NCI-H1048 (cell line): ENCODE data around the gene TXNDC5.

ENCODE experiments used
- DNase-seq: peaks from one replicate; lab custom pipeline; 2025; lab: John Stamatoyannopoulos, UW

The TXNDC5 gene

GRCh38 chr6:7910654-7911344, at the start of gene TXNDC5:
Gene TXNDC5 (minus strand): TSS chr6:7910788. CDS start chr6:7910776, 12 bp downstream.
- peak; percentile 41 for DNase-seq

- DNase-seq = no peak
Measured at GRCh38 chr6:7960141-7960540, 49.6 kb upstream of the TXNDC5 start.

GRCh38 chr6:7959453-7959852, 48.9 kb upstream of the TXNDC5 start:
- no peak for DNase-seq

- no peak for DNase-seq
Measured at GRCh38 chr6:7958464-7958863, 47.9 kb upstream of the TXNDC5 start.

GRCh38 chr6:7956257-7956656, 45.7 kb upstream of the TXNDC5 start:
- no peak for DNase-seq

- no peak for DNase-seq
Measured at GRCh38 chr6:7954477-7955200, 44.1 kb upstream of the TXNDC5 start.

GRCh38 chr6:7953753-7954152, 43.2 kb upstream of the TXNDC5 start:
- DNase-seq = no peak

- no peak for DNase-seq
Measured at GRCh38 chr6:7939864-7940228, 29.3 kb upstream of the TXNDC5 start.

- no peak for DNase-seq
Measured at GRCh38 chr6:7939184-7939863, 28.7 kb upstream of the TXNDC5 start.

- DNase-seq = no peak
Measured at GRCh38 chr6:7938562-7939183, 28.1 kb upstream of the TXNDC5 start.

- DNase-seq = no peak
Measured at GRCh38 chr6:7933794-7934193, 23.2 kb upstream of the TXNDC5 start.

- DNase-seq = no peak
Measured at GRCh38 chr6:7932625-7933024, 22.0 kb upstream of the TXNDC5 start.

GRCh38 chr6:7924867-7925266, 14.3 kb upstream of the TXNDC5 start:
- DNase-seq = no peak

- no peak for DNase-seq
Measured at GRCh38 chr6:7922596-7922995, 12.0 kb upstream of the TXNDC5 start.

GRCh38 chr6:7921632-7922092, 11.1 kb upstream of the TXNDC5 start:
- no peak for DNase-seq

- DNase-seq = no peak
Measured at GRCh38 chr6:7921046-7921445, 10.5 kb upstream of the TXNDC5 start.

- DNase-seq = no peak
Measured at GRCh38 chr6:7920425-7920824, 9.8 kb upstream of the TXNDC5 start.

- no peak for DNase-seq
Measured at GRCh38 chr6:7919871-7920270, 9.3 kb upstream of the TXNDC5 start.

- no peak for DNase-seq
Measured at GRCh38 chr6:7918403-7918802, 7.8 kb upstream of the TXNDC5 start.

GRCh38 chr6:7917729-7918128, 7.1 kb upstream of the TXNDC5 start:
- no peak for DNase-seq

GRCh38 chr6:7916959-7917358, 6.4 kb upstream of the TXNDC5 start:
- DNase-seq = no peak

GRCh38 chr6:7914991-7915789, 4.6 kb upstream of the TXNDC5 start:
- DNase-seq = no peak
